ENCODE results near the gene SLC23A2. TPM values are rescaled to one million over a fixed set of nuclear protein-coding genes. Genes with fewer than 3 reads are reported as not detected.

Gene SLC23A2
- polyA plus RNA-seq, 3 donors: 21.0 to 26.1 (median 22.2) TPM

DNA sequence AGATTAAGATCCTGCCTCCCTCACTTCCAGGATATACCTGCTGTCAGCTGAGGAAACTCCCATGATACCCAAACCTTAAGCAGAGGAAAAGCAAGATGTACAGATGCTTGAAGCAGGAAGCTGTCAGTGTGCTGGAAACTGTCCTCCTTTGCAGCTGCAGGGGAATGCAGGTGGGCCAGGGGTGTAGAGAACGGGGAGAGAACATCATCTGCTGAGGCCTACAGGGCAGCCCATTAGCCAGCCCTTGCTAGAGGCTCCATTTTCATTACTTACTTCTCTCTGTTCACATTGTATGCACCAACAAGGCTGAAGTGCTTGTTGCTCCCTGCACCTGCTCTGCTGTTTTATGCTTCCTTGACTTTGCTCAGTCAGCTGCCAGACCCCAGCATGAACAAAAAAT, 160.5 kb downstream of the SLC23A2 start:
- no peak for DNase-seq (ENCODE audit: extremely low read depth in 1 of 11, low read depth in 9 of 11, low spot score in 4 of 11)

DNA sequence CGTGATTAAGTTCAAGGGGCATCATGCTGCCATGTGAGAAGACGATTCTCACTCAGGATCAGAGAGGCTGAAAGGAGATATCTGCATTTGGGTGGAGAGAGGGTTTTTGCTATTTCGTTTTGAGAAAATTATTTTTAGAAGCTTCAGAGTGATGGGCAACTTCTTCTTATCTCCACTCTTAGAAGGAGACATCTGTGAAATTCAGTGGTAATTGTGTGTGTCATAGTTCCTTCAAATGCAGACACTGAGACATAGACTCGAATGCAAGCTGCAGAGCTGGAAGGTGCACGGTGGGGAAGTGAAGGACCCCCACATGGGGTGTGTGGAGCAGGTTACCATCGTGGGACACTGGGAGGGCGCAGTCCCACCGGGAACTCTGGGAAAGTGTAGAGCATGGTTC, 162.8 kb downstream of the SLC23A2 start:
- no peak for DNase-seq (ENCODE audit: extremely low read depth in 1 of 11, low read depth in 9 of 11, low spot score in 4 of 11)

DNA sequence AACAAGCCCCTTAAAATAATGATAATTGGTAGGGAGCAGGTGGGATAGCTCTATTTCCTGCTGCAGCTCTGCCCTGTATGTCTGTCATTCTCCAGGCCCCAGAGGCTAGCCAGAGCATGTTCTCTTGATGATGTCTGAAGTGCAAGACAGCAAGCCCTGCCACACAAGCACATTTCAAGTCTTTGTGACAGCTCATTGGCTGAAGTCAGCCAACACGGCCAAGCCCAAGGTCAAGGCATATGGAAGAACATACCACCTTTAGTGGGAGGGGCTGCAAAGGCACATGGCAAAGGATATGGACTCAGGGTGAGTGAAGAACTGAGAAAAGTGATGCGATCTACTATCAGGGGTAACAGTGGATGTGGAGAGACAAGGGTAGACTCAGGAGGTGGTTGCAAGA, 163.6 kb downstream of the SLC23A2 start:
- no peak for DNase-seq (ENCODE audit: extremely low read depth in 1 of 11, low read depth in 9 of 11, low spot score in 4 of 11)

DNA sequence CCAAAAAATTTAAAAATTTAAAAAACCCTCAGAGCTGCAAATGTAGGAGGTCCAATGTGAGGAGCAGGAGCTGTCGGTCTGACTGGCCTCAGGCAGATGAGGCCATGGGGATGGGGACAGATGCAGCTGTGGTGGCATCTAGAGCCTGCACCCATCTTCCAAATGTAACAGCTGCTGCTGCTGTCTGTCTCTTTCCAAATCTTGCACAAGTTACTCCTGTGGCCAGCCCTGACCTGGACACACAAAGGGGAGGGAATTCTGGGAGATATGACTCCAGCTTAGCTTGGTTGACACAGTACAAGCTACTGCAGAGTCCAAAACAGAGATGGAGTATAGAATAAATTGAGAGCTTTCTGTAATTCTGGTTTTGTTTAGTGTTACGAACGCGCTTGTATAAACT, 164.4 kb downstream of the SLC23A2 start:
- DNase-seq (ENCODE audit: extremely low read depth in 1 of 11, low read depth in 9 of 11, low spot score in 4 of 11): no peak

DNA sequence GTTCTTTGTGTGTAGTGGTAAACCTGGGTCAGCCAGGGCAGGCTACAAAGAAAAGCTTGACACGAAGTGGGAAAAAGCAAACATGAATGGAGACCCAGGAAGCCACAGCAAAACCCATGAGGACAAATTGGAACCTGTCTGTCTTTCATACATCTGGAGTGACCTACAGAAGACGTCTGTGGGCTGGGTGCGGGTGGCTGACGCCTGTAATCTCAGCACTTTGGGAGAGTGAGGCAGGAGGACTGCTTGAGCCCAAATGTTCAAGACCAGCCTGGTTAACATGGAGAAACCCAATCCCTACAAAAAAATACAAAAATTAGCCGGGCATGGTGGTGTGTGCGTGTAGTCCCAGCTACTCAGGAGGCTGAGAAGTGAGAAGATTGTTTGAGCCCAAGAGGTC, 164.8 kb downstream of the SLC23A2 start:
- no peak for DNase-seq (ENCODE audit: extremely low read depth in 1 of 11, low read depth in 9 of 11, low spot score in 4 of 11)

DNA sequence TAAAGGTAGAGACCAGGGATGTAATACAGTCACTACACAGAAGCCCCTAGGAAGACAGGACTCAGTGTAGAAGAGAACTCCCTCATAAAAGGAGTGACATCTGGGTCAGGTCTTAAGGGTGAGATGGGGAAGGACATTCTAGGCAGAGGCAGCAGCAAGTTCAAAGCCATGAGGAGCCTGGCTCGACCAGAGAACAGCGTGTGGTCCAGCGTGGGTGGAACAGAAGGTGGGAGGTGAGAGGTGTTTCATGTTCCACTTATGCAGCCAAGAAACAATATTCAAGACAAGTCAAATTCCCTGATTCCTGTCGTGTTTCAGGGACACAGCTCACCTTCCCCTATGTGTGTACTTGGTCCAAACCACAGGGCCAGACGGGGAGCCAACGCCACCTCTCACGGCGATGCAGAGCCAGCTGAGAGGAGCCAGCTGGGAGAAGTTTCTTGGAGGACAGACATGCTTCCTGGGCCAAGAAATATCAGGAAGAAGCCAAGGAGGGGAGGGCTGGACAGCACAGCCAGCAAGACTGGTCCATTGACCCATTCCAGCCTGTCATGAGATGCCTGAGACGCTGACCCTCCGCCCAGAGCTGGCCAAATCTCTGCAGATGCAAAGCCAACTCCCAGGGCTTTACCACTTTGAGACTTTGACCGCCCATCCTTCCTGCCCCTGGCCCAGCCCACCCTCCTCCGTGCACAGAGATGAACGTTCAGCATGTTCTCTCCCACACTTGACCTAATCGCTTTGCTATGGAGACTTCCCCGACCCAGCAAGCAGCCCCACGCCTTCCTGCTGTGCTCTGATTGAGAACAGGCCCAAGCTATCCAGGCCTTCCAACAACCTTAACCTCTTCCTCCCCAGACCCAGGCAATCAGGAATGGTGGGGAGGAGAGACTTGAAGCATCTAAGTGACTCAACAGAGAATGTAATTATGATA, 165.8 kb downstream of the SLC23A2 start:
- DNase-seq (ENCODE audit: extremely low read depth in 1 of 11, low read depth in 9 of 11, low spot score in 4 of 11): peak in 7 of 11 donors; percentile 42 to 72 (median 59)

DNA sequence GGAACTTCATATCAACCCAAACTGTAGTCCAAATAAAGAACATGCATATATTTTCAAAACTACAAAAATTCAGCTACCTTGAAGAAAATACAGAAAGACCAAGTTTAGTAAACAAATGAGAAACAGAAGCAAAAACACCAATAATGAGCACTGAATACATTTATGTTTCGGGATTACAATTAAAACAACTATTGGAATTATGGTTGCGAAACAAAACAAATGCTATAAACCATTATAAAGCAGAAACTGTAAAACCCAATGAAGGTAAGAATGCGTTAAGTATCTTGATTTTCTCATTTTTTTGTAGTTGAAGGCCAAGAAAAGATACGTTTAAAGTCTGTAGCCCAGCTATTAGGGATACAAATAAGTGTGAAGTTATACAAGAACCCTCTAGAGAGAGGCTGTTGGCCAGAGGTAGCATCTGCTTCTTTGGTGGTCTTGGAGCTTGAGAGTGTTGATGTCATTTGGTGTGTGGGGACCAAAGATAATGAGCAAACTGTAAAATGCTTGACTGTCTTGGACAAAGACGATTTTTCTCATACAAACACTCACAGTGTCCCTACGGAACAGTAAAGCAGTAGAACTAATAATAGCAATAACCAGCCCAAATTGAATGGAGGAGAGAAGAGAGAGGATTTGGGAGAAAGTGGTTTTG, 168.1 kb downstream of the SLC23A2 start:
- DNase-seq (ENCODE audit: extremely low read depth in 1 of 11, low read depth in 9 of 11, low spot score in 4 of 11): no peak

DNA sequence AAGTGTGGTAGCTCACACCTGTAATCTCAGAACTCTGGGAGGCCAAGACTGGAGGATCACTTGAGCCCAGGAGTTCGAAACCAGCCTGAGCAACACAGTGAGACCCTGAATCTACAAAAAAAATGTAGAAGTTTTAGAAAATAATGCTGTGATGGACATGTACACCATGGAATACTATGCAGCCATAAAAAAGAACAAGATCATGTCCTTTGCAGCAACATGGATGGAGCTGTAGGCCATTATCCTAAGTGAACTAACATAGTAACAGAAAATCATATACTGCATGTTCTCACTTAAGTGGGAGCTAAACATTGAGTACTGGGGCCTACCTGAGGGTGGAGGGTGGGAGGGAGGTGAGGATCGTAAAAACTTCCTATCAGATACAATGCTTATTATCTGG, 168.8 kb downstream of the SLC23A2 start:
- DNase-seq (ENCODE audit: extremely low read depth in 1 of 11, low read depth in 9 of 11, low spot score in 4 of 11): no peak

DNA sequence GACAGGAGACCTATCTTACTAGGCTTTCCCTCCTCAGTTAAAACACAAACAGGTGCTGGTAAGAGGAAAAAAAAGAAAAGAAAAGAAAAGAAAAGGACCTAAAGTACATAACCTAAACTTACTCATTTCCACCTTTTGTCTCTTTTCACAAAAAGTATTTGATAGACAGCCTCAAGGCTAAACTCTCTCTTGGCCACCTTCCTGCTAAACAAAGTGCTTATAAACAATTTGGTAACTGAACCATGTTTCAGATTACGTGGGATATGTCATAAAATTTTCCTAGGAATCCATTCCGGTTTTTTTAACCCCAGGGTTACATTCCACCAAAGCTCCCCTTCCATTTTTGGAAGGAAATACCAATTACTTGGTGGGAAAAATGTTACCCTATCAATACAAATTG, 170.6 kb downstream of the SLC23A2 start:
- no peak for DNase-seq (ENCODE audit: extremely low read depth in 1 of 11, low read depth in 9 of 11, low spot score in 4 of 11)

DNA sequence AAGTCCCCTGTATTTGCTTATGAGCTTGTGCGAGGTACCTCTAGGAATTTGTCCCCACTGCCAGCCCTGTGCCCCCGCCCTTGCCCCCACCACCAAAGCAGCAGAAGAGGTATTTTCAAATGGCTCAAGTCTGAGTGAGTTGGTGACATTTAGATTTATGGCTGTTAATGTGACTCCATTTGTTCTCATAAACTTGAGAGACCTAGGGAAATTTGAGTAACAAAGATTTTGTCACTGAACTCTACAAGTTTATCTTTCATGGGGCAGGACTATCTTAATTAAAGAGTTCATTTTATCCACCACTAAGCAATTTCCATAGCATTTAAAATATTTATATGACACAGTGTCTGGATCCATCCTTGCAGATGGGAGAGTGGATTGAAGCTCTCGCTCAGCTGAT, 171.1 kb downstream of the SLC23A2 start:
- DNase-seq (ENCODE audit: extremely low read depth in 1 of 11, low read depth in 9 of 11, low spot score in 4 of 11): no peak

DNA sequence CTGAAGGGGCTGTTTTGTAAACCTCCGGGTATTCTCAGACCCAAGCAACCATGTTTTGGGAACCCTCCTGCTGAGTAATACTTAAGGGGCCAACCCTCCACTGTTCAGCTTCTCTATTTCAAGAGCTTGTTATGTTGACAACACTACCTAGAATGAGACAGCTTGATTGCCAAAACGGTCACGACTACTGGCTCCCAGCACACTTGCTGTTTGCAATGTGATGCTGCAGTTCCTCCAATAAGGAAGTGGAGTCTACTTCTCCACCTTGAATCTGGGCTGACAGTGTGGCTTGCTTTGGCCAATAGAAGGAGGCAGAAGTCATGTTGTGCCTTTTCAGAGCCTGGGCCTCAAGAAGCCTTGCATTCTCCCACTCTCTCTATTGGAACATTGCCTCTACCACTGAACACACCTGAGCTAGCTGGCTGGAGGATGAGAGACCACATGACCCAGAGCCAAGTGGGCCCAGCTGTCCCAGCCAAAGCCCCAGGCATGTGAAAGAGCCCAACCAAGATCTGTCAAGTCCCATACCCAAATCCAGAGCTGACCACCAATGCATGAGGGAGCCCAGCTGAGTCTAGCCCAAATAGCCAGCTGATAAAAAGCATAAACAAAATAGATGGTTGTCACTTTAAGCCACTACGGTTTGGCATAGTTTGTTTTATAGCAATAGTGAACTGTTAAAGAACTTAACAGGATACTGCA, 171.6 kb downstream of the SLC23A2 start:
- no peak for DNase-seq (ENCODE audit: extremely low read depth in 1 of 11, low read depth in 9 of 11, low spot score in 4 of 11)

DNA sequence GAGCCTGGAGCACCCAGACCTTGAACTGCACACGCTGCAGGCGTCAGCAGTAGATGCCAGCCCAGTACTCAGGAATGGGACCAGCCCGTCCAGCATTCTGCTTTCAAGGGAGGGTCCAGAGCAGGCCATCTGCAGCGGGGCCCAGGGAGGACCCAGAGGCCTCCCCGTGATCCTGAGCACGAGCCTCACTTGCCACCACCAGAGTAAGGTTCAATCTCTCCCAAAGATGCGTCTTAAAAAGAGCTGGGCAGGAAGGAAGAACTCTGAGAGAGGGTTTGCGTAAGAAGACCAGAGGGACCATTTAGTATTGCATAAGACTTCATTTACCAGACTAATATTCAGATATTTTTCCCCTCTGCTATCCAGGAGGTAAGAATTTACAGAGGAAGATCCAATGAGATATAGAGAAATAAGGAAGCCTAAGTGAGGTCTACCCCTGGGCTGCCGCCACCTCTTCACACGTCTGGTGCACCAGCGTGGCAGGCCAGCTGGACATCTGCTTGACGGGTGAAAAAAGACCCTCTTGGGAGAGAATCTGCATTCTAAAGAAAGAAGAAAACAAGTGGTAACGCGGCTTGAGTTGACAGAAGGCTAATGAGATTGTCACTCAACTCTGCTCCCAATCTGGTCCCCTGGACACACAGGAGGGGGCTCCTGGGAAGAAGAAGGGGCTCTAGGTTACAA, 172.3 kb downstream of the SLC23A2 start:
- no peak for DNase-seq (ENCODE audit: extremely low read depth in 1 of 11, low read depth in 9 of 11, low spot score in 4 of 11)

DNA sequence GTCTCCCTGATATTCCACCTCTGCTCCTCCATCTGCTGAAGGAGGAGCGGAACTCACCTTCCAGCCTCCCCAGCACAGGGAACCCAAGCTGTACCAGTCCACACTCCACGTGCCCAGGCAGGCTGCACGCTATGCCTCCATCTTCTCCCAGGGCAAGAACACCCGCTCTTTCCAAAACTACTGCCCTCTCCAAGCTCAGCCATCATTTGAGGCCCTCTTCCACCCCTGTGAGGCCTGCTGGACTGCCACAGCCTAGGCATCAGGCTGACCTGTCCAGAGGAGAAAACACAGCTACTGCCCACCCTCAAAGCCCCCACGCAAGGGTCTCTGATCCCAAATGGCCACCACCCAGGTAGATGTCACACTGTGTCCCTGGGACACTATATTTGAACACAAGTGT, 179.7 kb downstream of the SLC23A2 start:
- DNase-seq (ENCODE audit: extremely low read depth in 1 of 11, low read depth in 9 of 11, low spot score in 4 of 11): no peak

DNA sequence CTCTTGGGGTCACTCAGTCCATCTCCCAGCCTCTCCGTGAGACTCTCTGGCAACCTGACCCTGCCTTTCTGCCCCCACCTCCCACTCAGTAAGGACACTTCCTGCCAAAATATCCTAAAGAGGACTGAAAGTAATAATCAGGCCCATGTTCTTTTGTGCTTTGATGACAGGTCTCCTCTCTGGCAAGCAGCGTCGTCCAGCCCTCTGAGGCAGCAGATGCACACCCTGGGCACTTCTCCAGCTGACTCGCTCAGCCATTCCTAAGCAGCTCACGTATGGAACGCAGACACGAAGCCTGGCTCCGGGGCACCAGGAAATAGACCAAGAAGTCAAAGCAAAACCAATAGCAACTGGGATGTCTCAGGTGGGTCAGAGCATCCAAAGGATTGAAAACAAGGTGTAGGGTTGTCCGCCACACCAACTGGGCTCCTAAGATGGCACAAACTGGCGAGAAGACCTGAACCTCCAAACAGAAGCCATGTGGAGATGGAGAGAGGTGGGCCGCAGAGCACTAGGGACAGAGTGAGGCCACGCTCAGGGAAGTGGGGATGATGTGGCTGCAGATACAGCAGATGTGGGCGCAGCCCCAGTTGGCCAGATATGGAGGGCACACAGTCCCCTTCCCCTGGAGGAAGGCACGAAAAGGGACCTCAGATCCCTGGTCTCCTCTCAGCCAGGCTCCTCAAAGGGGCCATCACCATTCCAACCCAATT, 180.3 kb downstream of the SLC23A2 start:
- no peak for DNase-seq (ENCODE audit: extremely low read depth in 1 of 11, low read depth in 9 of 11, low spot score in 4 of 11)

DNA sequence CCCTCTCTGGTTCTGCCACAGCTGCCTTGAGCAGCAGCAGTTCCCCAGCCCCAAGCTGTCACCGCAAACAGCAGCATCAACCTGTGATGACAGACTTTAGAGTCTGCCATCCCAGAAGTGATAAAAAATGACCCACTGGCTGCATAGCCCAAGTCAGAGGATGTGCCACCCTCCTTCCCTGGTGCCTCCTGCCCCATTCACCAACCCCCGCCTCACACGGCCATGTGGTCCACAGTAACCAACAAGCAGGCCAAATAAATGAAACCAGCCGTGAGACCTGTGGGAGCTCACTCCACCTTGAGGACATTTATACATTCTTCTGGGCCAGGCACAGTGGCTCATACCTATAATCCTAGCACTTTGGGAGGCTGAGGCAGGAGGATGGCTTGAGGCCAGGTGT, 181.4 kb downstream of the SLC23A2 start:
- no peak for DNase-seq (ENCODE audit: extremely low read depth in 1 of 11, low read depth in 9 of 11, low spot score in 4 of 11)

DNA sequence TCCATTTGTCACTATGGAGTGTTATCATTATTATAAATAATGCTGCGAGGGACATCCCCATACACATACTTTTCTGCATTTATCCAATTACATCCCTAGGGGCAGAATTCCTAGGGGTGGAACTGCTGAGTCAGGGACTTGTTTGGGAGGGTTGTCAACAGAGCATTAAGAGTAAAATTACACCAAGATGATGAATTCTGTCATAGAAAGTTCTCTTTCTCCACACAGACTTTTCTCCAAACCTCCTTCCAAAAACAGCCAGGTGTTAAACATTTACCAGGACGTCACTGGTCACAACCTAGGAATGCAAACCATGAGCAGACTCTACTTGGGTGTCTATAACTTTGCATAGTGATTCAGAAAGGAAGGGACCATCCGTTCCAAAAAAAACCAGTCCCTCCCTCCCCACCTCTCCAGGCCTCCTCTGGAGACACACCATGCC, 184.1 kb downstream of the SLC23A2 start:
- no peak for DNase-seq (ENCODE audit: extremely low read depth in 1 of 11, low read depth in 9 of 11, low spot score in 4 of 11)

DNA sequence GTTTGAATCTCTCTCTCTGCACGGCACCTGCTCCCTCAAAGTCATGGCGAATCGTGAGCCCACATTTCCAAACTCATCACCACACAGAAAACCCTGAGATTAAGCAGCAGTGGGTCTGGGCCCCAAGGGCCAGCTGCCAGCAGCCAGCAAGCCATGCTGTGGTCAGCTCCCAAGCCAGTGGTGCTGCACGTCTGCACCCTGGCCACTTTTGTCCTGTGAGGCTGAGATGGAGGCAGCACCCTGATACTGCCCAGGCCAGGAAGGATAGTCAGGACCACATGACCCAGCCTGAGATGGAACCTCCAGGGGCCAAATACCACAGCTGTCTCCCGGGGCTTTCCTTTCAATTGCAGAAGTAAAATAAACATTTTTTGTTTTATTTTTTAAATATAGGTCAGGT, 185.7 kb downstream of the SLC23A2 start:
- no peak for DNase-seq (ENCODE audit: extremely low read depth in 1 of 11, low read depth in 9 of 11, low spot score in 4 of 11)

DNA sequence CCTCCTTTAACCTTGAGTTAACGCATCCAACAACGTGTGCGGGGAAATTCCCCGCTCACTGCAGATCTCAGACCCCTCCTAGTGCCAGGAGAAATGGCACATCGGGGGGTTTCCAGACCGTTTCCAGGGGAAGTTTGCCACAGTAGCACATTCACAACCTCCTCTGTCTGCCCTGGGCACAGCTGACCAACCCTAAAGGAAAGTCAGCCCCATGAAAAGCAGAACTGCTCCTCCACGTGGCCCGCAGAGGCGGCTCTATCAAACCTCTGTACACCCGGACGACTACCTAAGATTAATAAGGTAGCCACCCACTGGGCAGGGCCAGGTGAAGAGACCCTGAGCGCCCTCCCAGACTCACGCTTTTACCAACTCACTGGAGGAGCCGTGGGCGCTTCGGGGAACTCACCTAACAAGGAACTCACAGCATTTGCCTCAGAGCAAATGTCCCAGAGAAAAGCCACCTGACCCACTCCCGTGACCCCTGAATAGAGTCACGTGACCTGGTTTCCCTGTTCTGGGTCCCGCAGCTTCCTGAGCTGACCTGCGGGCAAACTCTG, 186.5 kb downstream of the SLC23A2 start:
- DNase-seq (ENCODE audit: extremely low read depth in 1 of 11, low read depth in 9 of 11, low spot score in 4 of 11): no peak
